Ovary (tissue), 9 donors: ENCODE data around the gene BCKDK. TPM values are rescaled to one million over a fixed set of nuclear protein-coding genes. Genes with fewer than 3 reads are reported as not detected.

Experiments used
- DNase-seq, 5 donors: peaks; one replicate each; pipeline ENCODE4 v3.0.0-alpha.2; 2019 to 2020
- H3K27ac ChIP-seq, 2 donors: fragments of 200-600 bp; one replicate each; pipeline versions ENCODE4 v1.5.1 to v1.8.0; 2019 to 2022
- H3K27me3 ChIP-seq: fragments of 200-600 bp; one replicate; pipeline ENCODE4 v1.8.0; 2022
- H3K36me3 ChIP-seq: fragments of 200-600 bp; sonication (generic); one replicate; pipeline ENCODE4 v1.5.1; 2019
- H3K4me1 ChIP-seq: one replicate; pipeline ENCODE4 v1.8.1; 2013; ENCODE audit warnings: mild to moderate bottlenecking, moderate library complexity; ENCODE audit not compliant: insufficient read depth
- H3K4me3 ChIP-seq: fragments of 200-600 bp; sonication (generic); one replicate; pipeline ENCODE4 v1.5.1; 2017
- H3K9me3 ChIP-seq, 2 donors: fragments of 200-600 bp in 1 of 2; sonication (generic) in 1 of 2; one replicate each; pipeline versions ENCODE4 v1.5.1 to v1.8.1; 2013 to 2019; ENCODE audit warnings: mild to moderate bottlenecking in 1 of 2, moderate library complexity in 1 of 2
- EP300 ChIP-seq: sonication (generic); formaldehyde crosslinking; IDR thresholded peaks from one replicate; pipeline ENCODE4 v1.6.1; 2017; ENCODE audit warnings: antibody characterized with exemption
- POLR2A ChIP-seq: fragments of 450-650 bp; IDR thresholded peaks from one replicate; pipeline ENCODE4 v1.6.1; 2017; ENCODE audit warnings: antibody characterized with exemption, mild to moderate bottlenecking, moderate library complexity
- WGBS, 3 donors: extraction: QIAGEN DNeasy Blood & Tissue Kit in 1 of 3; methylation state at CpG; one replicate each; pipeline versions ENCODE4 v1.1.5 to v1.1.7; 2013 to 2017; 5-methylcytosine and 5-hydroxymethylcytosine counted together
- intact Hi-C, 4 donors: fragments of 100-400 bp; cut with DNase I; formaldehyde crosslinking; loops; one replicate each; pipeline versions ENCODE4 v1.11.0 to v1.15.1; 2022 to 2023
- polyA plus RNA-seq, 2 donors: library from polyadenylated mRNA; stranded (reverse); fragments of 200-250 nt in 1 of 2; fragments of 350-450 nt in 1 of 2; fragmentation: Illumina TruSeq in 1 of 2; extraction: RNeasy Lipid Tissue Mini Kit (QIAGEN cat#74804) in 1 of 2; gene quantifications; one replicate each; pipeline ENCODE4 v1.2.3, GENCODE V29; 2013 to 2014
- total RNA-seq, 7 donors: library from RNA; depleted of rRNA in 2 of 7; stranded (reverse); fragments of >200 nt in 2 of 7; fragmentation: NEBNext Ultra II Directional in 3 of 7; extraction: Animal tissue kit (Norgen Biotek cat#: 25700) in 3 of 7; gene quantifications; one replicate each; pipeline versions ENCODE4 v1.1.0 to v1.2.4, GENCODE V29; 2016 to 2023
- TF ChIP-seq, protein P1 (sequence below), 3 donors: fragments of 450-650 bp in 2 of 3; fragments of 200-600 bp in 1 of 3; IDR thresholded peaks; one replicate each; pipeline versions ENCODE4 v1.5.1 to v1.8.0; 2016 to 2022; ENCODE audit warnings: antibody characterized with exemption in 3 of 3, mild to moderate bottlenecking in 1 of 3
- donor health status: DM: no; HTN: no; CAD: no; lungs with moderate emphysema.
- donor health status: DM: no; HTN: no; CAD: no.
- donor health status: Bipolar disorder and iron deficiency.
- donor health status: DM: yes; HTN: yes; CAD: no.
- donor health status: DM: no; HTN: no; CAD: no.
- donor health status: DM: yes; HTN: yes; CAD: no.

The BCKDK gene
- total and polyA plus RNA-seq, 9 donors: 18.6 to 51.9 (median 38.6) TPM

DNA sequence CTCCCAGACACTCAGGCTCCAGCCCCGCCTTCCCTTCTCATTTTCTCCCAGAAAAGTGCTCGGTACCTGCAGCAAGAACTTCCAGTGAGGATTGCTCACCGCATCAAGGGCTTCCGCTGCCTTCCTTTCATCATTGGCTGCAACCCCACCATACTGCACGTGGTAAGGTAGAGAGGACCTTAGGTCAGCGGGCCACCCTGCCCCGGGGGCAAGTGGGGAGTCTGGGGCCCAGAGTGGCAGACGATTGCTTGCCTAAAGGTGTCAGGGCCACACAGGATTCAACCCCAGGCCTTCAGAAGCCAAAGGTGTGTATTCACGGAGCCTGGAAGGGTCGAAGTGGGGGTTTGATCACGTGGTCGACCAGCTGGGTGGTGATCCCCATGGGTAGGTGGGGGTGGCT is 1.4 kb downstream of the BCKDK start:
- Histone ChIP-seq H3K27ac (no peak overlapping the region), H3K4me3 (no peak overlapping the region)

GRCh38 chr16:31110106-31111034 is 2.2 kb downstream of the BCKDK start:
- H3K27me3 ChIP-seq: no peaks in the 10 kb centered on the region
- intact Hi-C loops: loop anchor here in 1 of 4 donors (10.0 kb wide), 1 partner anchor 156 kb away; the partner anchor contains the start of gene SETD1A
- no peak for TF ChIP-seq POLR2A
- no peak for TF ChIP-seq EP300
- TF ChIP-seq, protein P1, sequence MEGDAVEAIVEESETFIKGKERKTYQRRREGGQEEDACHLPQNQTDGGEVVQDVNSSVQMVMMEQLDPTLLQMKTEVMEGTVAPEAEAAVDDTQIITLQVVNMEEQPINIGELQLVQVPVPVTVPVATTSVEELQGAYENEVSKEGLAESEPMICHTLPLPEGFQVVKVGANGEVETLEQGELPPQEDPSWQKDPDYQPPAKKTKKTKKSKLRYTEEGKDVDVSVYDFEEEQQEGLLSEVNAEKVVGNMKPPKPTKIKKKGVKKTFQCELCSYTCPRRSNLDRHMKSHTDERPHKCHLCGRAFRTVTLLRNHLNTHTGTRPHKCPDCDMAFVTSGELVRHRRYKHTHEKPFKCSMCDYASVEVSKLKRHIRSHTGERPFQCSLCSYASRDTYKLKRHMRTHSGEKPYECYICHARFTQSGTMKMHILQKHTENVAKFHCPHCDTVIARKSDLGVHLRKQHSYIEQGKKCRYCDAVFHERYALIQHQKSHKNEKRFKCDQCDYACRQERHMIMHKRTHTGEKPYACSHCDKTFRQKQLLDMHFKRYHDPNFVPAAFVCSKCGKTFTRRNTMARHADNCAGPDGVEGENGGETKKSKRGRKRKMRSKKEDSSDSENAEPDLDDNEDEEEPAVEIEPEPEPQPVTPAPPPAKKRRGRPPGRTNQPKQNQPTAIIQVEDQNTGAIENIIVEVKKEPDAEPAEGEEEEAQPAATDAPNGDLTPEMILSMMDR (IDR thresholded peaks at IDR 0.05): no peak
- H3K27ac ChIP-seq: no peak overlapping the region
- no peak overlapping the region for H3K4me3 ChIP-seq
- WGBS, 3 donors: 75 to 82% (median 78%) methylated on average over 23 to 26 of the region's 26 CpGs
- H3K4me1 ChIP-seq: peaks cover 6% of the 10 kb centered on the region
- H3K9me3 ChIP-seq: no peaks in the 10 kb centered on the region
- DNase-seq: no peak
- H3K36me3 ChIP-seq: no peaks in the 10 kb centered on the region

More for the DNA sequence above, 1.4 kb downstream of the BCKDK start:
- Histone ChIP-seq H3K9me3 (no peaks in the 10 kb centered on the region), H3K27me3 (no peaks in the 10 kb centered on the region), H3K36me3 (no peaks in the 10 kb centered on the region), H3K4me1 (peaks cover 6% of the 10 kb centered on the region)
- intact Hi-C loops: loop anchor here in 1 of 4 donors (10.0 kb wide), 1 partner anchor 155 kb away; the partner anchor contains the start of gene SETD1A
- TF ChIP-seq, protein P1 (IDR thresholded peaks at IDR 0.05): no peak
- no peak for TF ChIP-seq POLR2A
- no peak for TF ChIP-seq EP300
- WGBS, 3 donors: 82 to 88% (median 84%) methylated on average over 12 of the region's 12 CpGs
- no peak for DNase-seq

DNA sequence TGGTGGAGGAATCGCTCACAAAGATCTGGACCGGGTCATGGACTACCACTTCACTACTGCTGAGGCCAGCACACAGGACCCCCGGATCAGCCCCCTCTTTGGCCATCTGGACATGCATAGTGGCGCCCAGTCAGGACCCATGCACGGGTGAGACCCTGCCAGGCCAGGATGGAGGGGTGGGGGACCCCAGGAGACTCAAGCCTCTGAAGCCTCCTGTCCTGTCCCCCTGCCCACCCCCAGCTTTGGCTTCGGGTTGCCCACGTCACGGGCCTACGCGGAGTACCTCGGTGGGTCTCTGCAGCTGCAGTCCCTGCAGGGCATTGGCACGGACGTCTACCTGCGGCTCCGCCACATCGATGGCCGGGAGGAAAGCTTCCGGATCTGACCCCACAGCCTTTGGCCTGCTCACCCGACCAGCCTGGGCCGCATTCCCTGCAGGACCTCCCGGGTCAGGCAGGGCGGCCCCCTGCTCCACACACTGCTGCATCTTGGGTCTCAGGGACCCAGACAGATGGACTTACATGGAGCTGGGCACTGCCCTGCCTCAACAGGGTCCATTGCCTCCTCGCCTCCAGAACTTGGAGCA is 3.8 kb downstream of the BCKDK start:
- Histone ChIP-seq H3K4me3 (no peak overlapping the region), H3K9me3 (no peaks in the 10 kb centered on the region), H3K36me3 (no peaks in the 10 kb centered on the region), H3K4me1 (peaks cover 5% of the 10 kb centered on the region), H3K27me3 (no peaks in the 10 kb centered on the region), H3K27ac (no peak overlapping the region)
- 85 to 89% (median 89%) methylated on average over 23 of the region's 23 CpGs for WGBS, 3 donors
- intact Hi-C loops: loop anchor here in 1 of 4 donors (10.0 kb wide), 1 partner anchor 157 kb away; the partner anchor contains the start of gene SETD1A
- TF ChIP-seq, protein P1 (IDR thresholded peaks at IDR 0.05): no peak
- TF ChIP-seq EP300 (no peak), POLR2A (no peak)
- DNase-seq: no peak

DNA sequence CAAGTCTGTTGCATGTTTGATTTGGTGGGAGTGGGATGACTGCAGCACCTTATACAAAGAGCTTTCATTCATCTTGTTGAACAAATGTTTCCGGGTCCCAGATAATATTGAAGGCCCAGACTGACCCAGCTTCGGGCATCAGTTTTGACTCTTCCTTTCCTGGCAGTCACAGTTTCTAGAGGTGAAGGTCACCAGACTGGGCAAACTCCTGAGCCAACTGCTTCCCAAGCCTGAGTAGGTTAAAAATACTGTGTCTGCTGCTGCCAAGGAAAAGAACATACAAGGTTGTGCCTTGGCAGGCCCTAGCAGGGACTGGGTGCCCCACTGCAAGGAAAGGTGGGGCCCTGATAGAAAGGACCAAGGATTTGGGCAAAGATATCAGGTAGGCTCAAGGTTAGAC is 4.5 kb downstream of the BCKDK start:
- intact Hi-C loops: loop anchor here in 1 of 4 donors (10.0 kb wide), 1 partner anchor 158 kb away; the partner anchor contains the start of gene SETD1A
- Histone ChIP-seq H3K4me1 (peaks cover 7% of the 10 kb centered on the region), H3K4me3 (no peak overlapping the region), H3K27me3 (no peaks in the 10 kb centered on the region), H3K27ac (no peak overlapping the region), H3K36me3 (no peaks in the 10 kb centered on the region), H3K9me3 (no peaks in the 10 kb centered on the region)
- TF ChIP-seq EP300: no peak
- TF ChIP-seq POLR2A: no peak
- TF ChIP-seq, protein P1 (IDR thresholded peaks at IDR 0.05): no peak
- 33 to 51% (median 47%) methylated on average over 2 of the region's 2 CpGs for WGBS, 3 donors
- DNase-seq: no peak
